Ishikawa (cell line): ENCODE measurements around the gene PSENEN.

Experiments
- CEBPB ChIP-seq: IDR thresholded peaks from 2 replicates; pipeline ENCODE4 v1.6.1; 2012
- CREB1 ChIP-seq: IDR thresholded peaks from 2 replicates; pipeline ENCODE4 v1.6.1; 2012; ENCODE audit warnings: low read depth
- EGR1 ChIP-seq: IDR thresholded peaks from 2 replicates; pipeline ENCODE4 v1.6.1; 2012
- EP300 ChIP-seq: IDR thresholded peaks from 2 replicates; pipeline ENCODE4 v1.6.1; 2012; ENCODE audit warnings: borderline replicate concordance
- FOXM1 ChIP-seq: IDR thresholded peaks from 2 replicates; pipeline ENCODE4 v1.6.1; 2012; ENCODE audit warnings: low read depth, borderline replicate concordance
- MAX ChIP-seq: IDR thresholded peaks from 2 replicates; pipeline ENCODE4 v1.6.1; 2012
- NFIC ChIP-seq: IDR thresholded peaks from 2 replicates; pipeline ENCODE4 v1.6.1; 2012
- RAD21 ChIP-seq: IDR thresholded peaks from 2 replicates; pipeline ENCODE4 v1.6.1; 2012; ENCODE audit warnings: low read depth
- TAF1 ChIP-seq: IDR thresholded peaks from 2 replicates; pipeline ENCODE4 v1.6.1; 2012; ENCODE audit warnings: low read depth, mild to moderate bottlenecking
- TCF12 ChIP-seq: IDR thresholded peaks from 2 replicates; pipeline ENCODE4 v1.6.1; 2012; ENCODE audit warnings: low read depth
- TEAD4 ChIP-seq: IDR thresholded peaks from 2 replicates; pipeline ENCODE4 v1.6.1; 2012
- YY1 ChIP-seq: IDR thresholded peaks from 2 replicates; pipeline ENCODE4 v1.6.1; 2012; ENCODE audit warnings: low read depth
- ZBTB7A ChIP-seq: IDR thresholded peaks from 2 replicates; pipeline ENCODE4 v1.6.1; 2012; ENCODE audit warnings: low read depth
- TF ChIP-seq, protein P1 (sequence below): IDR thresholded peaks from 2 replicates; pipeline ENCODE4 v1.6.1; 2012; ENCODE audit warnings: low read depth, mild to moderate bottlenecking
- TF ChIP-seq, protein P2 (sequence below): IDR thresholded peaks from 2 replicates; pipeline ENCODE4 v1.6.1; 2012

Gene PSENEN

GRCh38 chr19:35755131-35755549 is 9.7 kb downstream of the PSENEN start:
- TF ChIP-seq TAF1: no peak
- TF ChIP-seq EP300: no peak
- no peak for TF ChIP-seq YY1

DNA sequence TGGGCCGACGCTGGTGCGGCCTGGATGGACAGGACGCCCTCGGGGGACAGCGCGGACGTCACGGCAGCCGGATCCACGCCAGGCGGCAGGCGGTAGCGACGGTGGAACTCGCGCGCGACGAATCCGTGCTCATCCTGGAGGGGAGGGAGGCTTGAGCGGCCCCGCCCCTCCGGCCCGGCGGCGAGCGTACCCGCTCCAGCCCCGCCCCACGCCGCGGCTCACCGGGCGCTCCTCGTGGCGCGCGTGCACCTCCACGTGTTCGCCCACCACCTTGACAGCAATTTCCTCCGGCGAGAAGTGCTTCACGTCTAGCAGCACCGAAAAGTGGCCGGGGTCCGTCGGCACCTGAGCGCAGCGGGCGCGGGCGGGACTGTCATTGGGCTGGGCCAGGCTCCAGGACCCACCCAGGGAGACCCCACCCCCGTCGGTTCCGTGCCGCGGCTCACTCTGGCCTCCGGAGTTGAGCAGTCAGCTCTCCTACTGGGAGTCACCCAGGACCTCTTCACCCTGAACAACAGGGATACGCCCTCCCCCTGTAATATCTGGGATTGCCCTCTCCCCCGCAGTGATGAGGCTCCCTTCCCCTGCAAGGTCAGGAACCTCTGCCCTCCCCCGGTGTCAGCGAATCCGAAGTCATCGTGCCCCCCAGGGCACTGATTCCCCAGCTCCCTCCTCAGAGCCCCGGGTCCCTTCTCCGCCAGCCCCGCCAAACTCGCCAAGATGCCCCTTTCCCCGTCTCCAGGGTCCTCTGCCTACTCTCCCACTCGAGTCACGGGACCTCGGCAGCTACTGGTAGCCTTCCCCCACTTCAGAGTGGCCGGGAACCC is 10.3 kb downstream of the PSENEN start:
- no peak for TF ChIP-seq TCF12
- no peak for TF ChIP-seq TAF1
- no peak for TF ChIP-seq CEBPB
- no peak for TF ChIP-seq MAX
- TF ChIP-seq, protein P1, sequence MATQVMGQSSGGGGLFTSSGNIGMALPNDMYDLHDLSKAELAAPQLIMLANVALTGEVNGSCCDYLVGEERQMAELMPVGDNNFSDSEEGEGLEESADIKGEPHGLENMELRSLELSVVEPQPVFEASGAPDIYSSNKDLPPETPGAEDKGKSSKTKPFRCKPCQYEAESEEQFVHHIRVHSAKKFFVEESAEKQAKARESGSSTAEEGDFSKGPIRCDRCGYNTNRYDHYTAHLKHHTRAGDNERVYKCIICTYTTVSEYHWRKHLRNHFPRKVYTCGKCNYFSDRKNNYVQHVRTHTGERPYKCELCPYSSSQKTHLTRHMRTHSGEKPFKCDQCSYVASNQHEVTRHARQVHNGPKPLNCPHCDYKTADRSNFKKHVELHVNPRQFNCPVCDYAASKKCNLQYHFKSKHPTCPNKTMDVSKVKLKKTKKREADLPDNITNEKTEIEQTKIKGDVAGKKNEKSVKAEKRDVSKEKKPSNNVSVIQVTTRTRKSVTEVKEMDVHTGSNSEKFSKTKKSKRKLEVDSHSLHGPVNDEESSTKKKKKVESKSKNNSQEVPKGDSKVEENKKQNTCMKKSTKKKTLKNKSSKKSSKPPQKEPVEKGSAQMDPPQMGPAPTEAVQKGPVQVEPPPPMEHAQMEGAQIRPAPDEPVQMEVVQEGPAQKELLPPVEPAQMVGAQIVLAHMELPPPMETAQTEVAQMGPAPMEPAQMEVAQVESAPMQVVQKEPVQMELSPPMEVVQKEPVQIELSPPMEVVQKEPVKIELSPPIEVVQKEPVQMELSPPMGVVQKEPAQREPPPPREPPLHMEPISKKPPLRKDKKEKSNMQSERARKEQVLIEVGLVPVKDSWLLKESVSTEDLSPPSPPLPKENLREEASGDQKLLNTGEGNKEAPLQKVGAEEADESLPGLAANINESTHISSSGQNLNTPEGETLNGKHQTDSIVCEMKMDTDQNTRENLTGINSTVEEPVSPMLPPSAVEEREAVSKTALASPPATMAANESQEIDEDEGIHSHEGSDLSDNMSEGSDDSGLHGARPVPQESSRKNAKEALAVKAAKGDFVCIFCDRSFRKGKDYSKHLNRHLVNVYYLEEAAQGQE: no peak
- TF ChIP-seq TEAD4: no peak
- TF ChIP-seq FOXM1: no peak
- no peak for TF ChIP-seq ZBTB7A
- TF ChIP-seq NFIC: no peak
- TF ChIP-seq, protein P2, sequence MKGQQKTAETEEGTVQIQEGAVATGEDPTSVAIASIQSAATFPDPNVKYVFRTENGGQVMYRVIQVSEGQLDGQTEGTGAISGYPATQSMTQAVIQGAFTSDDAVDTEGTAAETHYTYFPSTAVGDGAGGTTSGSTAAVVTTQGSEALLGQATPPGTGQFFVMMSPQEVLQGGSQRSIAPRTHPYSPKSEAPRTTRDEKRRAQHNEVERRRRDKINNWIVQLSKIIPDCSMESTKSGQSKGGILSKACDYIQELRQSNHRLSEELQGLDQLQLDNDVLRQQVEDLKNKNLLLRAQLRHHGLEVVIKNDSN: no peak
- TF ChIP-seq CREB1: no peak
- TF ChIP-seq EGR1: no peak
- TF ChIP-seq EP300: no peak

DNA sequence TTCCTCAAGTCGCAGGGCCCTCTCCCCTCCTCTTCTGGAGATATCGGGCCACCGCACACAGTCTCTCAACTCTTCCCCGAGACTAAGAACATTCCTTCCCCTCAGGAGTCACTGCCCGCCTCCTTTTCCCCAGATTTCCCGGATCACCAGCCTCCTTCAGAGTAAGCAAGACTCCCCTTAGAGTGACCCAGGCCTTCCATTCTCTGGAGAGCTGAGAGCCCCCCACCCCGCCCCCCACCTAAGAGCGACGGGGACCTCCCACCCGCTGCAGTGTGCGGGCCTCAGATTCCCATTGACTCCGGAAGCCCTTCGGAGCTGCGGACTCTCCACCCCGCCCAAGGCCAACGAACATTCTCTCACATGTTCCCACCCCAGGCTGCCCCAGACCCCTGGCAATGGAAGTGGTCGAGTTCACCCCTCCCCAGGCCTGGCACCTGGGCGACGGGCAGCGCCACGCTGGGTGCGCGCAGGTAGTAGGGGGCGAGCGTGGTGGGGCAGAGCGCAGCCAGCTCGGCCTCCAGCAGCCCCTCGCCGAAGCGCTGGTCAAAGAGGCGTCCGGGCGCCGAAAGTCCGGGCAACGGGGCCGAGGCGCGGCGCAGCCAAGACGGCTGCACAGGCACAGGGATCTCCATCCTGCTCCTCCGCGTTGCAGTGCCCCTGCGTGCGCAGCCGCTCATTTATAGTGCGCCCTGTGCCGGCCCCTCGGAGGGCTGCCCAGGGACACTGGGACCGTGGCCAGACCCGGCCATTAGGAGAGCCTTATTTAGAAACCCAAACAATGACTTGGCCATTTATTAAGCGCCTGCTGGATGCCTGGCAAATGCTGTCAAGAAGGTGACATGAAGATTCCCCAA is 11.2 kb downstream of the PSENEN start, which contains the start of gene HSPB6:
TSS of gene HSPB6 (minus strand) at position 653 of the 854 bp plus-strand sequence. CDS start at position 632, 21 bp downstream.
- TF ChIP-seq YY1: no peak
- TF ChIP-seq FOXM1: no peak
- no peak for TF ChIP-seq MAX
- TF ChIP-seq CREB1: no peak
- TF ChIP-seq TEAD4: no peak
- no peak for TF ChIP-seq ZBTB7A
- no peak for TF ChIP-seq EP300
- TF ChIP-seq, protein P1: no peak
- no peak for TF ChIP-seq CEBPB
- TF ChIP-seq TCF12: no peak
- TF ChIP-seq, protein P2: no peak
- no peak for TF ChIP-seq RAD21
- no peak for TF ChIP-seq EGR1
- TF ChIP-seq NFIC: no peak
- TF ChIP-seq TAF1: no peak

DNA sequence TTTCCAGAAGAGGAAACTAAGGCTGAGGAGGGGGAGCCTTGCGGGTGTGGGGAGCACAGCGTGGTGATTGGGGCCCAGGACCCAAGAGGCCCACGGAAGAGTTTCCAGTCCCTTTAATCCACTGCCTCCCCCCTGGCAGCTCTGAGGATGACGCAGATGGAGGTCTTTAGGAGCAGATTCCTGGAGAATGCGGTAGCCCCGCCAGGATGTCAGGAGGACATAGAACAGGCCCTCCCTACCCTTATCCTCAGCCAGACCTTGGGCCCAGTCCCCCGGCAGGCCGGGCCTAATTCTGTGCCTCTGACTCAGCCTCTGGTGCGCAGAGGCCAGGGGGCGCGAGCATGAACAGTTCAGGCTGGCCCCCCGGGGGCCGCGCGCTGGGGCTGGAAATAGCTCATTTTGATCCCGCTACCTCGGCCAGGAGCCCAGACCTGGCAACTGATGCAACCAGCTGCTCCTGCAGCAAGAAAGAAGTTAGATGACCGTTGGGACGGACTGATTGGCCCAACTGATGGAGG is 11.8 kb downstream of the PSENEN start:
- TF ChIP-seq FOXM1 (no peak), TAF1 (no peak), ZBTB7A (no peak), EP300 (no peak), TCF12 (no peak), TEAD4 (no peak), YY1 (no peak), CEBPB (no peak), EGR1 (no peak), MAX (no peak), NFIC (no peak), CREB1 (no peak)
- TF ChIP-seq, protein P2: no peak
